OCI-LY3 (cell line): ENCODE measurements around the gene PCDHB3.
"Not testable (repeated sequence)": the region's sequence is repeated elsewhere in the genome, so short reads cannot be mapped to it uniquely, and the experiment has no call there.

Experiments
- H2AFZ ChIP-seq: fragments of 200-600, 300-600 bp; shearing (Covaris generic); 2 replicates; pipeline ENCODE4 v1.6.0; 2014; ENCODE audit warnings: antibody characterized with exemption, low read depth, low read length
- H3K27ac ChIP-seq: fragments of 200-600, 300-600 bp; sonication (generic); 2 replicates; pipeline ENCODE4 v1.5.1; 2014; ENCODE audit warnings: mild to moderate bottlenecking, low read length, moderate library complexity, mixed read lengths
- H3K27me3 ChIP-seq: fragments of 200-600, 300-600 bp; sonication (generic); 2 replicates; pipeline ENCODE4 v1.6.1; 2014; ENCODE audit warnings: low read depth, low read length, mixed read lengths
- H3K36me3 ChIP-seq: fragments of 200-600, 300-600 bp; sonication (generic); replicated peaks from 2 replicates; pipeline ENCODE3; 2014; ENCODE audit warnings: low read depth, low read length, mixed read lengths
- H3K4me1 ChIP-seq: fragments of 300-600, 200-600 bp; sonication (generic); 2 replicates; pipeline ENCODE4 v1.6.1; 2014; ENCODE audit warnings: low read length, mixed read lengths
- H3K4me2 ChIP-seq: fragments of 200-600, 300-600 bp; sonication (generic); 2 replicates; pipeline ENCODE4 v1.6.1; 2014; ENCODE audit warnings: low read length, mixed read lengths
- H3K4me3 ChIP-seq: fragments of 300-600, 200-600 bp; sonication (generic); 2 replicates; pipeline ENCODE4 v1.5.1; 2014; ENCODE audit warnings: antibody characterized with exemption, mild to moderate bottlenecking, low read length, moderate library complexity
- H3K79me2 ChIP-seq: fragments of 300-600, 200-600 bp; shearing (Covaris generic); 2 replicates; pipeline ENCODE4 v1.6.1; 2014; ENCODE audit warnings: mild to moderate bottlenecking, low read length, mixed read lengths
- H3K9ac ChIP-seq: fragments of 300-600, 200-600 bp; shearing (Covaris generic); 2 replicates; pipeline ENCODE4 v1.6.0; 2014; ENCODE audit warnings: mild to moderate bottlenecking, low read length, moderate library complexity
- H3K9me3 ChIP-seq: fragments of 200-600, 300-600 bp; shearing (Covaris generic); 2 replicates; pipeline ENCODE4 v1.6.1; 2014; ENCODE audit warnings: low read length, mixed read lengths; ENCODE audit not compliant: insufficient read depth
- H4K20me1 ChIP-seq: fragments of 200-600, 300-600 bp; sonication (generic); 2 replicates; pipeline ENCODE4 v1.6.1; 2016; ENCODE audit warnings: low read length, mixed read lengths; ENCODE audit not compliant: insufficient read depth
- EZH2phosphoT487 ChIP-seq: fragments of 200-600 bp; shearing (Covaris generic); IDR thresholded peaks from 2 replicates; pipeline ENCODE4 v1.6.1; 2018; ENCODE audit warnings: antibody characterized with exemption, mixed run types, low read depth
- TF ChIP-seq, protein P1 (sequence below): fragments of 200-600, 300-600 bp; sonication (generic); IDR thresholded peaks from 2 replicates; pipeline ENCODE4 v1.5.1; 2014; ENCODE audit warnings: antibody characterized with exemption, low read length, low read depth

Gene PCDHB3

DNA sequence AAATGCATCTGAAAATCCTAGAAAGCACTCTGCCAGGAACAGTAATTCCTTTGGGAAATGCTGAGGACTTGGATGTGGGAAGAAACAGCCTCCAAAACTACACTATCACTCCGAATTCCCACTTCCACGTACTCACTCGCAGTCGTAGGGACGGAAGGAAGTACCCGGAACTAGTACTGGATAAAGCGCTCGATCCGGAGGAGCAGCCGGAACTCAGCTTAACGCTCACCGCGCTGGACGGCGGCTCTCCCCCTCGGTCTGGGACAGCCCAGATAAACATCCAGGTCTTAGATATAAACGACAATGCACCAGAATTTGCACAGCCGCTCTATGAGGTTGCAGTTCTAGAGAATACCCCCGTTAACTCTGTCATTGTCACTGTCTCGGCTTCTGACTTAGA lies 786 bp downstream of the PCDHB3 start:
- H3K79me2 ChIP-seq = no peaks in the 10 kb centered on the region
- H3K4me2 ChIP-seq = no peak overlapping the region
- H2AFZ ChIP-seq = no peak overlapping the region
- TF ChIP-seq, protein P1, sequence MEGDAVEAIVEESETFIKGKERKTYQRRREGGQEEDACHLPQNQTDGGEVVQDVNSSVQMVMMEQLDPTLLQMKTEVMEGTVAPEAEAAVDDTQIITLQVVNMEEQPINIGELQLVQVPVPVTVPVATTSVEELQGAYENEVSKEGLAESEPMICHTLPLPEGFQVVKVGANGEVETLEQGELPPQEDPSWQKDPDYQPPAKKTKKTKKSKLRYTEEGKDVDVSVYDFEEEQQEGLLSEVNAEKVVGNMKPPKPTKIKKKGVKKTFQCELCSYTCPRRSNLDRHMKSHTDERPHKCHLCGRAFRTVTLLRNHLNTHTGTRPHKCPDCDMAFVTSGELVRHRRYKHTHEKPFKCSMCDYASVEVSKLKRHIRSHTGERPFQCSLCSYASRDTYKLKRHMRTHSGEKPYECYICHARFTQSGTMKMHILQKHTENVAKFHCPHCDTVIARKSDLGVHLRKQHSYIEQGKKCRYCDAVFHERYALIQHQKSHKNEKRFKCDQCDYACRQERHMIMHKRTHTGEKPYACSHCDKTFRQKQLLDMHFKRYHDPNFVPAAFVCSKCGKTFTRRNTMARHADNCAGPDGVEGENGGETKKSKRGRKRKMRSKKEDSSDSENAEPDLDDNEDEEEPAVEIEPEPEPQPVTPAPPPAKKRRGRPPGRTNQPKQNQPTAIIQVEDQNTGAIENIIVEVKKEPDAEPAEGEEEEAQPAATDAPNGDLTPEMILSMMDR = no peak
- TF ChIP-seq EZH2phosphoT487 = no peak
- H3K4me1 ChIP-seq = no peaks in the 10 kb centered on the region
- no peak overlapping the region for H3K27ac ChIP-seq
- no peaks in the 10 kb centered on the region for H4K20me1 ChIP-seq
- H3K27me3 ChIP-seq = no peaks in the 10 kb centered on the region
- no peak overlapping the region for H3K4me3 ChIP-seq
- H3K9me3 ChIP-seq = no peaks in the 10 kb centered on the region
- no peak overlapping the region for H3K9ac ChIP-seq
- H3K36me3 ChIP-seq = no peaks in the 10 kb centered on the region

DNA sequence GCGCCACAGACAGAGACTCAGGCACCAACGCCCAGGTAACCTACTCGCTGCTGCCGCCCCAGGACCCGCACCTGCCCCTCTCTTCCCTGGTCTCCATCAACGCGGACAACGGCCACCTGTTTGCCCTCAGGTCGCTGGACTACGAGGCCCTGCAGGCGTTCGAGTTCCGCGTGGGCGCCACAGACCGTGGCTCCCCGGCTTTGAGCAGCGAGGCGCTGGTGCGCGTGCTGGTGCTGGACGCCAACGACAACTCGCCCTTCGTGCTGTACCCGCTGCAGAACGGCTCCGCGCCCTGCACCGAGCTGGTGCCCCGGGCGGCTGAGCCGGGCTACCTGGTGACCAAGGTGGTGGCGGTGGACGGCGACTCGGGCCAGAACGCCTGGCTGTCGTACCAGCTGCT lies 1.8 kb downstream of the PCDHB3 start:
- H3K36me3 ChIP-seq, H3K4me1 ChIP-seq, H4K20me1 ChIP-seq, H2AFZ ChIP-seq, H3K27ac ChIP-seq, H3K27me3 ChIP-seq, H3K79me2 ChIP-seq, H3K4me3 ChIP-seq, H3K9ac ChIP-seq, H3K4me2 ChIP-seq, H3K9me3 ChIP-seq: not testable (repeated sequence)

DNA sequence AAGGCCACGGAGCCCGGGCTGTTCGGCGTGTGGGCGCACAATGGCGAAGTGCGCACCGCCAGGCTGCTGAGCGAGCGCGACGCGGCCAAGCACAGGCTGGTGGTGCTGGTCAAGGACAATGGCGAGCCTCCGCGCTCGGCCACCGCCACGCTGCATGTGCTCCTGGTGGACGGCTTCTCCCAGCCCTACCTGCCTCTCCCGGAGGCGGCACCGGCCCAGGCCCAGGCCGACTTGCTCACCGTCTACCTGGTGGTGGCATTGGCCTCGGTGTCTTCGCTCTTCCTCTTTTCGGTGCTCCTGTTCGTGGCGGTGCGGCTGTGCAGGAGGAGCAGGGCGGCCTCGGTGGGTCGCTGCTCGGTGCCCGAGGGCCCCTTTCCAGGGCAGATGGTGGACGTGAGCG lies 2.2 kb downstream of the PCDHB3 start:
- H3K9ac ChIP-seq, H3K79me2 ChIP-seq, H3K36me3 ChIP-seq, H3K4me1 ChIP-seq, H3K9me3 ChIP-seq, H3K4me2 ChIP-seq, H3K4me3 ChIP-seq, H3K27me3 ChIP-seq, H4K20me1 ChIP-seq, H2AFZ ChIP-seq, H3K27ac ChIP-seq: not testable (repeated sequence)

DNA sequence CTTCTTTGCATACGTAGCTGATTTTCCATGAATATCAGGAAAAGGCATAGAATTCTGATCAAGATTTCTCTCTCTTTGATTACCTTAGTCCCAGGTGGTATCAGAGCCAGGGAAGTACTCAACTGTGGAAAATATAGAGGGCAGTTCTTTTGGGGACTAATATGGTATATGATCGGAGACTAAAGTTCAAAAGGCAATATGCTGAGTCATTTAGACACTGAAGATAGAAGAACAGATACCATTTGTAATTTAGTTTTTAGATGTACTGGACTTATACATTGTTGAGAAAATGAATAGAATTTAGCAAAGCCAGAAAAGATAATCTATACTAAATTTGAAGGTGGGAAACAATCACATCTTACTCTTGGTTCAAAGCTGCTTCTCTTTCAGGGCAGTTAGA lies 5.1 kb downstream of the PCDHB3 start:
- Histone ChIP-seq H3K4me1 (no peaks in the 10 kb centered on the region), H4K20me1 (no peaks in the 10 kb centered on the region), H3K9ac (no peak overlapping the region), H3K4me2 (no peak overlapping the region), H3K36me3 (no peaks in the 10 kb centered on the region), H2AFZ (no peak overlapping the region), H3K4me3 (no peak overlapping the region), H3K9me3 (no peaks in the 10 kb centered on the region), H3K79me2 (no peaks in the 10 kb centered on the region), H3K27ac (no peak overlapping the region), H3K27me3 (no peaks in the 10 kb centered on the region)
- no peak for TF ChIP-seq EZH2phosphoT487
- TF ChIP-seq, protein P1 = no peak

DNA sequence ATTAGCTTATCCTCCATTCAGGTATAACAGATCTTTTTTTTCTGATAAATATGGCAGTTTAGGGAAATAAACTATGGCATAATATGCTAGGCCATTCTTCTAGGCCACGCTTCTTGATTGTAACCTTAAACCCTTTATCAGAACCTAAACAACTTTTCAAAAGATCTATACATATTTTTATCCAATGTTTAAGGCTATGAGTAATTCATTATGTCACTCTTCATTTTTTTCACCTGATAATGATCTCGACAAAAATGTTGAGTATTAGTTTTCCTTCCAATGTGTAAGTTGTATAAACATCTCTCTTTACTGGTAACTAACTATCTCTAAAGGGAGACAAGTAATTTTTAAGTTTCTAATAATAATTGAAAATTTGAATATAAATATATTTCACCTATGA lies 19.0 kb downstream of the PCDHB3 start:
- TF ChIP-seq, protein P1 = no peak
- no peak for TF ChIP-seq EZH2phosphoT487
- no peaks in the 10 kb centered on the region for H3K9me3 ChIP-seq

More for the DNA sequence above, 19.0 kb downstream of the PCDHB3 start:
- no peak overlapping the region for H3K27ac ChIP-seq
- H3K9ac ChIP-seq = no peak overlapping the region
- no peaks in the 10 kb centered on the region for H3K36me3 ChIP-seq
- no peaks in the 10 kb centered on the region for H3K79me2 ChIP-seq
- H3K4me3 ChIP-seq = no peak overlapping the region
- no peak overlapping the region for H2AFZ ChIP-seq
- H3K27me3 ChIP-seq = no peaks in the 10 kb centered on the region
- H4K20me1 ChIP-seq = no peaks in the 10 kb centered on the region
- H3K4me2 ChIP-seq = no peak overlapping the region
- no peaks in the 10 kb centered on the region for H3K4me1 ChIP-seq
